D341Med (cell line): ENCODE results near the gene ZNF385C.
"Not testable (repeated sequence)": the region's sequence is repeated elsewhere in the genome, so short reads cannot be mapped to it uniquely, and the experiment has no call there.

ENCODE experiments used
- DNase-seq: peaks from one replicate; pipeline ENCODE4 v3.0.0; 2012; ENCODE audit warnings: low spot score

Gene ZNF385C

DNA sequence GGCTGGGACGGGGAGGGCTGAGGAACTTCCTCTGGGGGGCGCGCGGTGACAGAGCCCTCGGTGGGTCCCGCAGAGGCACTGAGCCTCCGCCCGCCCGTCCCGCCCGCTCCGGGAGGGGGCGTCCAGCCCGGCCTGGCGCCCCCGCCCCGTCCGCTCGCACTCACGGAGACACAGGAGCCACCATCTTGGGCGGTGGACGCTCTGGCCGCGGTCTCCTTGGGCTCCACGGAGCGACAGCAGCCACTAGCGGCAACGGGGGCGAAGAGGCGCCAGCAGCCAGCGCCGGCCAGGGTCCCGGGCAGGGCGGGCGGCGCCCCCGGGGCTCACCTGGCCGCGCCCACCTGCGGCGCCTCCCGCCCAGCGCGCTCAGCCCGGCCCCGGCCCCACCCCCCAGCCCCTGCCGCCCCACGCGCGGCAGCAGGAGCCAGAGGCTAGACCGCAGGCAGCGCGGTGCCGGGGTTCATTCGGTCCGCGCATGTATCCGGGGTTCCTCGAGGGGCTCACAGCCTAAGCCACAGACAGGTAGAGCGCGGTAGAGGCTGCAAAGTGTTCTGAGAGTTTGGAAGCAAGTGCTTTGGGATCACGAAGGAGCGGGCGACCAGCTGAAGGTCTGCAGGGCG lies 47.8 kb downstream of the ZNF385C start, which contains the start of gene C17orf113:
Gene C17orf113, minus strand, starts transcription at position 209 of the 620 bp plus-strand sequence. CDS start 7,225 bp downstream, outside the sequence.
- DNase-seq: peak; percentile 95

DNA sequence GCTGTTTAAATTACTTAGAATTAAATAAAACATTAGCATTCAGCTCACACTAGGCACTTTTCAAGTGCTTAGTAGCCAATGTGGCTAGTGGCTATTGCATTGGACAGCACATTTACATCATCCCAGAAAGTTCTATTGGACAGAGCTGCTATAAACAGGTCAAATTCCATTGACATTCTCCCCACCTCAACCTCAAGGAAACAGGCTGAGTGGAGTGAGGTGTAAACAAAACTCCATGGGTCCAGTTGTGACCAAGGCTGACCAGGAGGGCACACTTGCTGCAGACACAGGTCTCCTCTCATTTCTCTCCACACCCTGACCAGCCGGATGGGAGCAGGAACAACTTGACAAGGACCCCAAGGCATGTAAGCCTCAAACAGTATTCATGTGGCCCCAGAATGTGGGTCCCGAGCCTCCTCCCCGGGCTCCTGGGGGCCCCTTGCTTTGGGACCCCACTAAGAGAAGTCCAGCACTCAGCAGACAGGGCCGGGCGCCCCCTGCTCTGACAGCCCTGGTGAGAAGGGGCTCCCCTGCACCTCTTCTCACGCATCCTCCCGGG lies 48.4 kb downstream of the ZNF385C start:
- no peak for DNase-seq

DNA sequence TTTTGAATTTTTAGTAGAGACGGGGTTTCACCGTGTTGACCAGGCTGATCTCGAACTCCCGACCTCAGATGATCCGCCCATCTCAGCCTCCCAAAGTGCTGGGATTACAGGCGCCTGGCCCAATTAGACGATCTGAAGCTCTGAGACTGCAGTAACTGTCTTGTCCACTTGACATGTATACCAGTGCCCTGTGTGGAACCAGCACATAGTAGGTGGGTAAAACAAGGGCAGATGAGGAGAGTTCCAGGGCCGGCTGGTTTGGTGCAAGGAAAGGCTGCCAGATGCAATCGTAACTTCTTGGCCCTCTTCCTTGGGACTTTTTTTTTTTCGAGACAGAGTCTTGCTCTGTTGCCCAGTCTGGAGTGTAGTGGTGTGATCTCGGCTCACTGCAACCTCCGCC lies 50.9 kb downstream of the ZNF385C start:
- no peak for DNase-seq

DNA sequence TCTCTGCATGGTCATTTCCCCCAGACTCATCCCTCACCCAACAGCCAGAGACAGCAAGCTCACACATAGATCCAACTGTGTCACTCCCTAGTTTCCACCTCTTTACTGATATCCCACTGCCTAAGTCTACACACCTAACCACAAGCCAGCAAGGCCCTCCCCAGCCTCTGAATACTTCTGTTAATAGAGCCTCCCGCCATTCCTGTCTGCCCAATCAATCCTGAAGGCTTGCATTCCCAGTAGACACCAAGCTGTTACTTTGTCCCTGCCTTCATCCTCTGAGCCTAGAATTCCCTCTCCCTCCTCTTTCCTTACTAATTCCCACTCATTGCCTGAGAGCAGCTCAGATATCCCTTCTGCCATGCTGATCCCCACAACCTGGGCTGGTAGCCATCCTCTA lies 52.6 kb downstream of the ZNF385C start:
- no peak for DNase-seq

DNA sequence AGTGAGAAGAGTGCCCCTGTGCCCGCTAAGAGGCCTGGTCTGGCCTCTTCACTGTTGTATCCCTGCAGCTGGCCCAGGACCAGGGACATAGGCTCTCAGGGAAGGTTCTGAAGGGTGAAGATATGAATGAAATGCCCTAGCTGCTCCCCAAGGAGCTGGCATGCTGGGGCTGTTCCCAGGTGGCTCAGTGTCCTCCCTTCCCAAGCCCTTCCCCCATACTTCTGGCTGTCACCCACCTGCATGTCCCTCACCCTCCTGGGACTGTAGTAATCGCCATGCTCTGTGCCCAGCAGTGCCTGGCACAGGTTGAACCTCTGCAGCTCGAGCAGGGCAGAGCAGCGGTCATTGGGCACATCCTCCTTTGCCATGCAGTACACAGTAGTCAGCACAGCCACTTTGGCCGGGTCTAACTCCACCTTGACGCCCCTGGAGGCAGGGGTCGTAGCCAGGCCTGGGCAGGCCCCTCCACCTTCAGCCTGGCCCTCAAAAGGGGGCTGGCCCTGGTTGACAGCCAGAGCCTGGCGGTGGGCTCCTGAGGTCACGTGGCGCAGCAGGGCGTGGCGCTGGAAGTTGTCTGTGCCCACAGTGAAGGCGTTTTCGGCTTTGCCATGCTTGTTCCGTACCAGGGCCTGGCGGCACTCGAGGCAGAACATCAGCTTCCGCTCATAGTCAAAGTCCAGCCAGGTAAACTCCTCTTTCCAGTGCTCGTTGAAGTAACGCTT lies 55.5 kb downstream of the ZNF385C start:
- DNase-seq: no peak

DNA sequence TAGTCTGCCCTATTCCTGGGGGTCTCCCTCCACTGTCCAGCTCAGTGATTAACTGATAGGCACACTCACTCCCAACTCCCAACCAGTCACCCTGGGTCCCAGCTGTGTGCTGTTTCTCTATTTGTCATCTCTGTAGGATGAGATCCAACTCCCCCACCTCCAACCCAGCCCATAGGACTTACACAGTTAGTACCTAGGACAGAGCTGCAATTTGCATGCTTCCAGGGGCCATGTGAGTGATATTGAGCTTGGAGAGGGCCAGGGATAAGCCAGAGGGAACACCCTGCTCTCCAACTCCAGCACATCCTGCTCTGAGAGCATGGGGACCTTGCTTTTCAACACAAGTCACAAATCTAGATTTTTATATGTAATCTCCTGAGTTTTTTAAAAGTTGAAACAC lies 56.7 kb downstream of the ZNF385C start:
- DNase-seq: no peak

DNA sequence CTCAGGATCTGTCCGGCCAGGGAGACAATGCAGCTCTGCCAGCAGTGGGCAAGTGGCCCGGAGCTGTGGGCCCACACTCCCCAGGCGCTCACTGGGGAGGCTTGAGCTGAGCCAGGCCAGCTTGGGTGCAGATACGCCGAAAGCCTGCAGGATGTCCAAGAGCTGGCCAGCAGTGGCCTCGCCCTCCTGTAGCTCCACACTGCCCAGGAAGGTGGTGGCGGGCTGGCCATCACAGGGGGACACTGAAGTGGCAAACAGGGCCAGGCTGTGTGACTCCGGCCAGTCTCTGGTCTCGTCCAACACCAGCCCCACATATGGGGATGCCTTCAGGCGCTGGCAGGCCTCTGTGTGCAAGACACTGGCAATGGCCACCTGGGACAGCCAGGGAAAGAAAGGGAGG lies 57.5 kb downstream of the ZNF385C start:
- no peak for DNase-seq

DNA sequence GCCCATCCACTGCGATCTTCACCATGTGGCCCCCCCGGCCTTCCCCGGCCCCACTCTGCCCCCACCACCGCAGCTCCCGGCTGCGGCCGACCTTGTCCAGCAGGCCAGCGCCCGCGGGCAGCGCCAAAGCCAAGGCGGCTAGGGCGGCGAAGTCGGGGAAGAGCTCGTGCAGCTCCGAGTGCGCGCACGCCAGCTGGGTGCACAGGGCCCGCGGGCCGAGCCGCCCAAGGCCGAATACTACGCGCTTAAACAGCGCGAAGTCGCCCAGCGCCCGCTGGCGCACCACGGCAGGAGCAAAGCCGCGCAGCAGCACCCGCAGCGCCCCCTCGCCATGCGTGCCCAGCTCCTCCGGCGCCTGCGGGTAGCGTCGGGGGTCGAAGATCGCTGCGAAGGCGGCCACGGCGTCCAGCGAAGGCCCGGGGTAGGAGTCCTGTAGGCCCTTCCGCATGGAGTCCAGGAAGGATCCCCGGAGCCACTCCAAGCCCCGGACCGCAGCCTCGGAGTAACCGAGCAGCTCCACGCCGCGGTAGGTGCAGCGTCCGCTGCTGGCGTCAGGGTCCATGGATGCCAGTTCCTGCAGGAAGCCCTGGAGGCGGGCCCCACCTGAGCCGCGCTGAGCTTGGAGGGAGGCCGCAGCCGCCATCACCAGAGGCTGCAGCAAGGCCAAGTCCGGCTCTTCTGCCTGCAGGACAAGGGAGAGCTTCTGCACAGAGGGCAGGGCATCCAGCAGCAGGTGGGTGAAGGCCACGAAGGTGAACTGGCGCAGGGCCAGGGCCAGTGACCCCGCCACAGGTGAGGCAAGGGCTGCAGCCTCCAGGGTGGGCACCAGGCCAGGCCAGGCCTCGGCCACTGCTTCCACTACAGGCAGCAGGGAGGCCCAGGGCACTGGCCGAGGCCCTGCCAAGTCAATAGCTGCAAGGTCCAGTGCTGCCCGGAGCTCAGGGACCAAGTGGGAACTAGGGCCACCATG lies 58.2 kb downstream of the ZNF385C start:
- DNase-seq: no peak

DNA sequence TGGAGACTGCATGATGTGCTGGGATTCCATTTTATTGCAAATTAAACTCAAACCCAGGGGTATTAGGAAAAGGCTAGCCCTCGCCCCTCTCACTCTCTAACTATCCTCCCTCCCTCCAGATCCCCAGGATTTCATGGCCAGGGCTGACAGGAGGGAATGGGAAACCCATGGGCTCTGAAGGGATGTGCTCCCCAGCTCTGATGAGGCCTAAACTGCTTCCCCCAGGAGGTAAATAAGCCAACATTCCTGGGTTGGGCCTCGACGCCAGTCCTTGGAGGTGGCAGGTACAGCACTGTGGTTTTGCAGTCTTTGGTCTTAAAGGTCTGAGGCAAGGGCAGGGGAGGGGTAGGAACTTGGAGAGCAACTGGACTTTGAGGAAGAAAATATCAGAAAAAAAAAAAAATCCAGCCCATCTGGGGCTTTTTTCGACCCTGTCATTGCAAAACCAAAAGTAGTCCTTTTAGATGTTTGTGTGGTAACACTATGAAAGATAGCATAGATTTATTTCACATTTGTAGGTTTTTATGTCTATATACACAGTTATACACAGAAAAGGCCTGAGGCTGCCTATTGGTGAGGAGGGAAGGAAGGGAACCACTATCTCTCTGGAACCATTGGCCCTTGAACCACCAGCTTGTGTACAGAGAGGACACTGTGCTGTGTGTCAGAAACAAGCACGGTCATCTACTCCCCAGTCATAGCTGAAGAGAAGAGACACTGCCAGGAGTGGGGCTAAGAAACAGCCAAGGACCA lies 59.9 kb downstream of the ZNF385C start:
- no peak for DNase-seq

DNA sequence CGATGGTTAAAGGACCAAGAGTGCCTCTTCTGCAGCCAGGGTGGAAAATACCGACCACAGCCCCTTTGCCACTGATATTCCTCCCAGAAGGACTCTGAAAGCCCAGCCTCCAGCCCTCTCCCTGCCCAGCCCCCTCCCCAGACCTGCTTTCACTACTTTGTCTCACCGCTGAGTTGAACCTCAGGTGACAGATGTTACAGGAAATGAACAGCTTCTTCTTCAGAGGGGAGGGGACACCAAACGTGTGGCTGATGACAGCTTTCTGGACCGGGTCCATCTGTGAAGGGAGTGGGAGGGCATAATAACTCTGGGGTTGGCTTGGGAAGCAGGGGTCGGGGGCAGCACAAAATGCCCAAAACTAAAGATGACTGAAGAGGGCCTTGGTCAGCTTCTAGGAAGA lies 64.2 kb downstream of the ZNF385C start:
- no peak for DNase-seq

DNA sequence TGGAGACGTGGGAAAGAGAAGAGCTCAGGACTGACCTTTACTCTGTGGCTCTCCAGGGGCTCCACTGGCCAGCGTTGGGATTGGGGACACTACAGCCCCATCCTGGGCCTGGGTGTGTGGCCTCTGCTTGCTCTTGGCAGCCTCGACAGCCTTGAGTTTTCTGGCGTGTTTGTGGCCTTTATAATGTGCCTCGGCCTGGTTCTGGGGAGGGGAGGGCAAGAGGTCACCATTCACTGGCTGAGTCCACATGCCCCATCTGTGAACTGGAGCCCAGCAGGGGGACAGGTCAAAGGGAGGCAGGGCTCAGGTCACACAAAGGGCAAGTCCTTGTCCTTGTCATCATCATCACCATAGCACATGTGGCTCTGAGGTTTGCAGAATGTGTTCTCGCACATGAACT lies 66.7 kb downstream of the ZNF385C start:
- peak; percentile 28 for DNase-seq

DNA sequence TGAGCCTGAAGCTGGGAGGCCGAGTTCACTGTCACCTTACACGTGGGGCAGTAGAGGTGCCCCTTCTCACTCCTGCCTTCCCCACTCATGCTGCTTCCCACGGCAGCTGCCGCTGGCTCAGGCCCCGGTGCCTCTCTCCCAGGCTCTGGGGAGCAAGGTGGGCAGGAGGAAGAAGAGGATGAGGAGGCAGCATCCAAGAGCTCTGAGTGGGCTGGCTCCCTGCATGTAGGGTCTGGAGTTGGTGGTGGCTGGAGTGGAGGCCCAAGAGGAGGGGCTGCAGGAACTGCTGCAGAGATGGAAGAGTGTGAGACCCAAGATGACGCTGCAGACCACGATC lies 69.5 kb downstream of the ZNF385C start:
- DNase-seq: no peak

DNA sequence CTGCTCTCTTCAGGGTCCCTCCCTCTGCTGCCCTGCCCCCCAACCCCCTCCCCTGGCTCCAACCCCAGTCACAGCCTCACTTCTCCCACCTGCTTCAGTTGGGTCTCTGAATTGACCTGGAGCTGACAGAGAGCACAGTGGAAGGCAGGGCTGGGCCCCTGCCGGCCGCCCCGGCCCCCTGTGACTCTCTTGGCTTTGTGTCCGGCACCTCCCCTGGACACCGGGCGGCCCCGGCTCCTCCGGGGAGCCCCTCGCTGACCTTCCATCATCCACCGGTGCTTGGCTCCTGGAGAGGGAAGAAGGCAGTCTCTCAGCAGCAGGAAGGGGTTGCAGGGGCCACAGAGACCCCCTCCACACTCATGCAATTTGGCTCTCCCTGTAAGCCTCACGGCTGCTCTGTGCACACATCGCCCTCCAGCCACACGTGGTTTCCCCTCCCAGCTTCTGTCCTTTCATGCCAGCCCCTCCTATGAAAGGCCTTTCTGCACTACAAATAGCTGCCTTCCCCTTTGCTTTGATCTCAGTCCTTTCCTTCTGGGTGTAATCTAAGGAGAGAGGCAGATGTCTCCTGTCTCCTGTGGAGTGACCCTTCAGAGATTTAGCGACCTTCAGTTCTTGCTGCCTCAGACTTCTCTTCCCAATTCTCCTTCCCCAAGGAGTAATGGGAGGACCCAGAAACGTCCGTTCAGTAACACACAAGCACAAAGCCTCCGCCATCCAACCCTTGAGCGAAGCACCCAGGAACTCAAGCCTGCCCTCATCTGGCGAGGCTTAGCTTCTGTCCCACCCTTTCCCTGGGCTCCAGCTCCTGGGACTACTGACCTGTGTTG lies 70.1 kb downstream of the ZNF385C start:
- DNase-seq: peak; percentile 63

DNA sequence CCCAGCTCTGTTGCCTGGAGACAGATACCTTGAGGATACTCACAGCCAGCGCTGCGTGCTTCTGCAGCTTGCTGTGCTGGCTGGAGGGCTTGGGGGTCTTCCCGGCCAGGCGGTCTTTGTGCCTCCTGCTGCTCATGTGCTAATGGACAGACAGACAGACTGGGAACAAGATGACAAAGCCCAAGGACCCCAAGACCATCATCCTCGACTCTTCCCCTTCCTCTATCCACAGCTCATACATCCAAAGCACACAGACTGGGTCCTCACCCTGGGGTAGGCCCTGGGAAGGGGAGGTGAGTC lies 70.7 kb downstream of the ZNF385C start:
- no peak for DNase-seq

DNA sequence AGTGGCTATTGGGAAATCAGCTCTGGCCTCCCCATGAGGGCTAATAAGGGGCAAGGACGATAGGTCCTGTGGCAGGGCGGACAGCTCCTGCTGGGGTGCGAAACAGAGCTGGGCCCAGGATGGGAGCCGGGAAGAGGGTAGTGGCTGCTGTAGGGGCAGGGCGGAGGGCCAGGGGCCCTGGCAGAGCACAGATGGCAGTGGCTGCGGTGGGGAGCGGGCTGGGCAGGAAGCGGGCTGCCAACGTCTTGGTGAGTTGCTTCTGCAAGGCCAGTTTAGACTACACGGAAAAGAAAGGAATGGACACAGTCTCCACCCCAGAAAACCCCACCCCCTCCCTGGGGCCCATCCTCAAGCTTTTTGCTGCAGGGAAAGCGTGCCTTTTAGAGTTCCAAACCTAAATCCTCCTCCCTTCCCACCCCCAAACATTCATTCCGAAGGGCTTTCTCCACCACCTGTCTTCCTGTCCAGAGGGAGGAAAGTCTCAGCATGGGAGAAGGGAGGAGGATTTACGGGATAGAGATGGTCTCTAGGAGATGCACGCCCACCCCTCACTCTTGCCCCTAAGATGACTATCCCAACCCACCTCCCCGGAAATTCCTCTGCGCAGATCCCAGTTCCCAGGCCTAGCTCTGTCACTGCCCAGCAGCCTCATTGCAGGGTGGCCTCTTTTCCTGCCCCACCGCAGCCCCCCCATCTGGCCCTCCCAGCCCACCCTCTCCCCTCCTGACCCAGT lies 71.2 kb downstream of the ZNF385C start:
- peak; percentile 53 for DNase-seq

DNA sequence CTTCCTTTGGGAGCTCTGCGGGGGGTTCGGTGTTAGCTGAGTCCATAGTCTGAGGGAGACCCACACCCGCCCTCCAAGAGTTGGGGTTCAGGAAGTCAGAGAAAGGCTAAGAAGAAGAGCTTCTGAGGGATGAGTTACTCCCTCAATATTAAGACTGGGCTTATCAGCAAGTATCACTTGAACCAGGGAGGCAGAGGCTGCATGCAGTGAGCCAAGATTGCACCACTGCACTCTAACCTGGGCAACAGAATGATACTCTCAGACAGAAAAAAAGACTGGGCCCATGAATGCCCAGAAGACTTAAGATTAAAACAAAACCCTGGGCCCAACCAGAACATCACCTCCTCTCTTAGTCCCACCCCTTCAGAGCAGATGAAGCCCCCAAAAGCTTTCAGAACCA lies 72.3 kb downstream of the ZNF385C start:
- no peak for DNase-seq

DNA sequence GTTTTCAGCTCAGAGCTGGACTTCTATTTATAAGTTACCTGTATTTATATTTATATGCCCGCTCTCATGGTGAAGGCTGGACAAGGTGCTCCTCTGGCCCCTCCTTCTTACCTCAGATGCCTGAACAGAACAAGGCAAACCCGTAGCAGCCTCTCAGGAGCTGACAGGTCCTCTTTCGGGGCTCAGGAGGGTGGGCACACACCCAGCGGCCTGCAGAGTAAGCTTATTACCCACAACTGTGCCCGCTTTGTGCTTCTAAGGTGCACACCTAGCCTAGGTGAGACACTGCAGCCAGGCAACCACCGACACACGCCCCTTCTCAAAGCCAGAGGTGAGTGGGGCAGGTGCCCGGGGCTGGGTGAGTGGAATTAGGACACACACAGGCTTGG lies 73.1 kb downstream of the ZNF385C start:
- DNase-seq: no peak

DNA sequence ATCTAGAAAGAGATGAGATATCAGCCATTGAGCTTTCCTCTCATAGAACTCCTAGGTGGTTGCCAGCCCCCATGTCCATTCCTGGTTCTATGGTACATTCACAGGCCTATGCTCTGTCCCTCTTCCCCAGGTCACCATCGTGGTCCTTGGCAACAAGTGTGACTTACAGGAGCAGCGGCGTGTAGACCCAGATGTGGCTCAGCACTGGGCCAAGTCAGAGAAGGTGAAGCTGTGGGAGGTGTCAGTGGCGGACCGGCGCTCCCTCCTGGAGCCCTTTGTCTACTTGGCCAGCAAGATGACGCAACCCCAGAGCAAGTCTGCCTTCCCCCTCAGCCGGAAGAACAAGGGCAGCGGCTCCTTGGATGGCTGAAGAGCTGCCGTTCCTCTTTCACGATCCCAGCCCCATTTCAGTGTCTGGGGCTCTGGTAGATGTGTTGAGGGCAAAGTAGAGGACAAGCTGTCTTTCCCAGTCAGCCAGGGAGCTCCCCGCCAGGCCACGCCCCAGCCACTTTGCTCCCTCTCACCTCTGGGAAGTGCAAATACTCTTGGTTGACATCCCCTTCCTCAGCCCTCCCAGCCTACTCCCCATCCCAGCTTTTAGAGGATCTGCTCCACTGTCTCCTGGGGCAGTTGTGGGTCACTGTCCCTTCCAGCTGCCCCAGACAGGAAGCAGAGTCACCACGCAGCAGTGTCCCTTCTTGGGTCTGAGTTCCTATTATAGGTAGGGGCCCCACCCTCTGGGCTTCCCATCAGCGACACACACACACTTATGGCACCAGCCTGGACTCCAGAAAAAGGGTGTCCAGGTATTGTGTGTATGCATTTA lies 74.5 kb downstream of the ZNF385C start:
- DNase-seq: no peak

DNA sequence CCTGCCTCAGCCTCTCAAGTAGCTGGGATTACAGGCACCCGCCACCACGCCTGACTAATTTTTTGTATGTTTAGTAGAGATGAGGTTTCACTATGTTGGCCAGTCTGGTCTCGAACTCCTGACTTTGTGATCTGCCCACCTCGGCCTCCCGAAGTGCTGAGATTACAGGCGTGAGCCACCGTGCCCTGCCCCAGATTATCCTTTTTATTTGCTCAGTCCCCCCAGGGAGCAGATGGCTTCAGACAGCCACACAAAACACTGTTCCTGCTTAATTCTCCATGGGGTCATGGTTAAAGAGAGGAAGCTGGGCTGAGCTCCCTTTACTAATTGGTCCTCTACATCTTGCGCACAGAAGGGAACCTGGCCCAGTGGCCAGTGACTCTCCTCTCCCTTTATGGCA lies 77.4 kb downstream of the ZNF385C start:
- not testable (repeated sequence) for DNase-seq
